ENCODE results near the gene PSMB7.

DNA sequence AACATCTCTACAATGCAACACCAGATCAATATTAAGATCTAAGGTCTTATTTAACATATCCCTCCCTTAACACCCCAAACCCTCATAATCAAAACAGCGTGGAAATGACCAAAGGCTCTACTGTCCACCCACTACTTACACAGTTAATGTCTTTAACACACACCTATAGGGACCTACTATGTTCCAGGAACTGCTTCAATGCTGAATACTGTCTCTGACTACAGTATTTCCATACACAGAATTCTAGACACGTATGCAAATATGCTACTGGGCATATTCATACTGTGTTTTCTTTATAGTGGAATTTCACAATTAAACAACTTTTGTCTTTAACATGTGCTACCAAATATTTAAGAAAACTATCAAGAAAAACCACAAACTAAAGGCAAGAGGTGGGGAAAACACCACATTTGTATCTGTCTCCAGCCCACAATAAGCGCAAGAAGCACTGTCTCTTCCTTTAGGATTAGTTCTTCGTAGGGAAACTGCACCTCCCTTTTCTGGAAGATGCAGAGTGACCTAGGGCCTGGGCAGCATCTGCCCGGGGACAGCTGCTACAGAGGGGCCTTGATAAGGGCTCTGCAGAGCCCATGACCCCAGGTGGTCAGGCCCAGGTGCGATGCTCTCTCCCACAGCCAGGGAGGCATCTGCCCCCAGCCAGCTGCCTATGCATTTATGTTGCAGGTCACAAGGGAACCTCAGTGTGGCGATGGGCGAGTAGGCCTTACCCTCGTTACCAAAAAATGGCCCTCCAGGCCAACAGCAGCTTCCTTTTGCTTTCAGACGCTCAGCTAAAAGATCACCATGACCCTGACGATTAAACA, 55.2 kb downstream of the PSMB7 start:
- TF ChIP-seq TAF1 (IDR thresholded peaks at IDR 0.05; ENCODE audit: borderline replicate concordance, low read depth, low read length) (no peak), SMC3 (IDR thresholded peaks at IDR 0.05; ENCODE audit: low read depth, low read length) (no peak)
